GM13976 (cell line): ENCODE measurements around the gene STX3.
A peak's percentile ranks its signal among the peaks of the same experiment; 100 is the strongest.

ENCODE experiments used
- DNase-seq: peaks from one replicate; pipeline ENCODE4 v3.0.0; 2012; ENCODE audit warnings: low spot score
- CTCF ChIP-seq: IDR thresholded peaks from 2 replicates; pipeline ENCODE4 v1.5.1; 2012; ENCODE audit warnings: borderline replicate concordance, mild to moderate bottlenecking; ENCODE audit not compliant: insufficient read depth; ENCODE audit errors: extremely low read depth, missing control alignments, control extremely low read depth
- in situ Hi-C: fragments of 300-500 bp; cut with MboI; formaldehyde crosslinking; loops from one replicate; pipeline ENCODE4 v1.12.0; 2022; ENCODE audit warnings: low sequenced_read_pairs, mixed read lengths, inconsistent platforms; ENCODE audit not compliant: unreplicated experiment

Gene STX3

DNA sequence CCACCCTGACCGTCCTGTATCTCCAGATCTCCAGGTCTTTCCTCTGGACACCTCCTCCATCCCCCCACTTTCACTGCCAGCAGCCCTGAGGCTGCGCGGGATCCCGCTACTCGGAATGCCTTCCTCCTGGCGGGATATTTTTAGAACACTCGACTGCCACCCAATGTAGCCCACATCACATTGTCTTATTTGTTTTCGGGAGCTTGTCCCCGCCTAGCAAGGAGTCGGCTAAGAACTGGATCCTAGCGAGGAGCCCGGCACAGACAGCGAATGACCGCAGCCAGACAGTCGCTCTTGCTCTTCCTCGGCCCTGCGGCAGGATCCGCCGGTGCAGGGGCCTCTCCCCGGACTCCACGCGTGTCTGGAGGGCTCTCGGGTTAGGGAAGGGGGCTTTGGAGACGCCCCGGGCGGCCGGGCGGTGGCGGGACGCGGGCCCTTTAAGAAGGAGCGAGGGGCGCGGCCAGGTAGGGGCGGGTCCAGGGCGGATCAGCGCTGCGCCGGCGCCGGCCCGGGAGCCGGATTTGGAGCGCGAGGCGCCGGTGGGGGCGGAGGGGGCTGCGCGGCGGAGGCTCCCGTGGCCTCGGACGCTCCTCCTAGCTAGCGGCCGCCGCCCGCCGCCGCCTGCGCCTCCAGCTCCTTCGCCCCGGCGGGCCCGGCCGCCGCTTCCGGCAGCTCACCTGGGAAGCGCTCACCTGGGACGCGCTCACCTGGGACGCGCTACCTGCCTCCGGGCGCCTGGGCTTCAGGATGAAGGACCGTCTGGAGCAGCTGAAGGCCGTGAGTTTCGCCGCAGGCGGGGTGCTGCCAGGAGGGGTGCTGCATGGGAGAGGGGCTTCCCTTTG, at the start of gene STX3:
Gene STX3 (plus strand): TSS at position 518 of the 842 bp plus-strand sequence. CDS start 230 bp downstream, at position 748.
- DNase-seq, result peak; percentile 86
- no peak for TF ChIP-seq CTCF
- in situ Hi-C loops, result loop anchor here (5.0 kb wide), 1 partner anchor 47 kb away; no protein-coding TSS in a partner anchor

DNA sequence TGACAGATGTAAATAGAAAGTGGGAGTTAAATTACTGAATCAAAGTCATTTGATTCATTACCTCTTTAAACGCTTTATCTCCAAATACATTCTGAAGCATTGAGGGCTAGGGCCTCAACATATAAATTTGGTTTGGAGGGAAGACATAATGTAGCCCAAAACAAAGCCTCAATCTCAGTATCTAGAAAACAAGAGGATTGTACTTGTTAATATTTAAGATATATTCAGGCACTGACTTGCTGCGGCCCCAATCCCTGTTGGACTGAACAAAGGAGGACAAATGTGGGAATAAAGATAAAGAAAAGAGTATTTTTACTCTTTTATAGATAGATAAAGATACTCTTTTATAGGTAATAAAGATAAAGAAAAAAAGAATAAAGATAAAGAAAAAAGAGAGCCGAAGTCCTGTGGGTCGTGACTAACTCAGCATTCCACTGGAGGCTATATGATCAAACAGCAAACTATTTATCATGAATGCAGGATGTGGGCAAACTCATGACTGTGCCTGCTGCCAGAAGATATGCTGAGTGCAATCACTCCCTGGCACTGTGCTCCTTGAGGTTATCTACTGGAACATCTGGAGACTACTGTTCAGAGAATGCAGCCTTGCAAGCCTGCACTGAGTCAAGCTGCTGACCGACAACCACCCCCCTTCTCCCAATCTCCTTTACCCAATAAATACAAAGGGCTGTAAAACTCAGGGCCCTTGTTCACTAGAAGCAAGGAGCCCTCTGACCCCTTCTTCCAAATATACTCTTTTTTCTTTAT, 48.5 kb upstream of the STX3 start:
- in situ Hi-C loops, result no loop called here
- TF ChIP-seq CTCF, result no peak
- DNase-seq, result no peak

- TF ChIP-seq CTCF, result no peak
- no peak for DNase-seq
- in situ Hi-C loops, result no loop called here
These were observed 47.8 kb upstream of the STX3 start for GRCh38 chr11:59707371-59707770.

- in situ Hi-C loops, result no loop called here
- DNase-seq, result no peak
- TF ChIP-seq CTCF, result no peak
These were observed 46.6 kb upstream of the STX3 start for GRCh38 chr11:59708537-59708936.

DNA sequence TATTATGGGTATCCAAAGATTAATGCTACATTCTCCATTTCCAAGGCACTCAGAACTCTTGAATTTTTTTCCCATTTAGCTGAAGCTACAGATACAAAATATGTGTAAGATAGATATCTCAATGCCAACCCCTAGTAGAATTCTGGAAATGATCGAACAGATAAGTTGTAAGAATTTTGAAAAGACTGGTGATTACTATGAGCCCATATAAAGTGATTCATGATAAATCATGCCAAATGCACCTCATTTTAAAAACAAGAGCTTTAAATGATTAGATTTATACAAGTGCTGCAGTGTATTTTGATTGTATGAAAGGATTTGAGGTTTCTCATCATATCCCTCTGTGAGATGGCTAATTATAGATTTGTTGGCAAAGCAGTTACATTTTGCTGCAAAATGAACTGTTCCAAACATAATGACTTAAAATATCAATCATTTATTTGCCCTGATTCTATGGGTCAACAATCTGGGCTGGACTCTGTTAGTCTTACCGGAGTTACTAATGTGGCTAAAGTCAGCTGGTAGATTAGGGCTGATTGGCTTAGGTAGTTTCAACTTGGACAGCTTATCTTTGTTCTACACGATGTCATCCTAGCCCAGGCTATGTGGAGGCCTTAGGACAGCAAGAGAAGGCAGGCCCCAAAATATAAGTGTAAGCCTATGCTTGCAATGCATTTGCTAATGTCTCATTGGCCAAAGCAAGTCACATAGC, 44.9 kb upstream of the STX3 start:
- DNase-seq, result no peak
- no peak for TF ChIP-seq CTCF
- in situ Hi-C loops, result no loop called here

- no peak for TF ChIP-seq CTCF
- no peak for DNase-seq
- in situ Hi-C loops, result no loop called here
These were observed 41.4 kb upstream of the STX3 start, which contains the start of gene OR10V1 for GRCh38 chr11:59713745-59714144. OR10V1 (minus strand) TSS chr11:59713845; CDS start chr11:59713845, 0 bp downstream.
